Transverse colon (tissue), 4 donors: ENCODE data around the gene NCDN. TPM values are rescaled to one million over a fixed set of nuclear protein-coding genes. Genes with fewer than 3 reads are reported as not detected.

Experiments used
- DNase-seq: peaks from one replicate; pipeline ENCODE4 v3.0.0-alpha.2; 2019
- H3K27ac ChIP-seq, 4 donors: fragments of 200-600 bp; sonication (generic); 2 replicates each; pipeline ENCODE4 v1.5.1; 2016 to 2018; ENCODE audit warnings: inconsistent platforms in 4 of 4
- H3K27me3 ChIP-seq: fragments of 200-600 bp; sonication (generic); 2 replicates; pipeline ENCODE4 v1.5.1; 2017; ENCODE audit warnings: inconsistent platforms
- H3K36me3 ChIP-seq, 4 donors: fragments of 200-600 bp; sonication (generic); 2 replicates each; pipeline ENCODE4 v1.5.1; 2017 to 2019; ENCODE audit warnings: inconsistent platforms in 4 of 4
- H3K4me1 ChIP-seq, 4 donors: fragments of 200-600 bp; sonication (generic); 2 replicates each; pipeline ENCODE4 v1.5.1; 2017 to 2020; ENCODE audit warnings: inconsistent platforms in 4 of 4
- H3K4me3 ChIP-seq, 4 donors: fragments of 200-600 bp; sonication (generic); 1 replicate in 1 of 4; 2 replicates in 3 of 4; pipeline versions ENCODE4 v1.5.1 to v1.6.1; 2017 to 2019; ENCODE audit warnings: inconsistent platforms in 4 of 4
- H3K9me3 ChIP-seq, 2 donors: fragments of 200-600 bp; sonication (generic); 2 replicates each; pipeline ENCODE4 v1.5.1; 2017 to 2019; ENCODE audit warnings: inconsistent platforms in 2 of 2
- CTCF ChIP-seq, 5 experiments: fragments of 200-600 bp in 3 of 5; fragments of 450-650 bp in 2 of 5; sonication (generic) in 3 of 5; IDR thresholded peaks; 1 replicate in 2 of 5; 2 replicates in 3 of 5; pipeline ENCODE4 v1.5.1; 2016 to 2017; ENCODE audit warnings: antibody characterized with exemption in 5 of 5, inconsistent platforms in 3 of 5, mild to moderate bottlenecking in 2 of 5, moderate library complexity in 1 of 5
- EP300 ChIP-seq: sonication (generic); formaldehyde crosslinking; IDR thresholded peaks from one replicate; pipeline ENCODE4 v1.6.1; 2017; ENCODE audit warnings: antibody characterized with exemption, low read depth
- POLR2A ChIP-seq: fragments of 450-650 bp; IDR thresholded peaks from one replicate; pipeline ENCODE4 v1.6.1; 2016; ENCODE audit warnings: antibody characterized with exemption, mild to moderate bottlenecking, moderate library complexity
- POLR2AphosphoS5 ChIP-seq, 3 donors: sonication (generic); formaldehyde crosslinking; IDR thresholded peaks; one replicate each; pipeline ENCODE4 v1.6.1; 2016; ENCODE audit warnings: antibody characterized with exemption in 3 of 3
- WGBS, 2 donors: methylation state at CpG; one replicate each; pipeline ENCODE4 v1.1.5; 2018; ENCODE audit warnings: low coverage in 1 of 2; 5-methylcytosine and 5-hydroxymethylcytosine counted together
- in situ Hi-C, 4 donors: fragments of 200-750 bp; cut with MboI; loops; one replicate each; pipeline versions ENCODE4 v1.15.0 to v1.15.1; 2017; ENCODE audit warnings: low sequenced_read_pairs in 3 of 4, low pct_ligation_motif_present in 1 of 4, low pct_unique_long_range_greater_than_20kb in 1 of 4
- intact Hi-C: fragments of 100-400 bp; cut with DNase I; formaldehyde crosslinking; loops from one replicate; pipeline ENCODE4 v1.15.1; 2023; ENCODE audit warnings: low total_unique reads
- total RNA-seq, 4 donors: library from RNA; depleted of rRNA; stranded (reverse); fragments of >200 nt; gene quantifications; one replicate each; pipeline ENCODE4 v1.1.0, GENCODE V29; 2016

NCDN gene
- total RNA-seq, 4 donors from 2014 or later, result 6.7 to 11.3 (median 9.5) TPM

GRCh38 chr1:35559317-35559944, 1.8 kb downstream of the NCDN start:
- in situ Hi-C loops (loop anchor here in 2 of 4 donors (25.0 kb wide), 2 partner anchors 97 to 372 kb away; partner anchors contain the start of gene SFPQ (in 2 of the 2)), intact Hi-C loops (no loop called here)
- DNase-seq, result no peak
- Histone ChIP-seq H3K27me3 (no peaks in the 10 kb centered on the region), H3K4me1 (peaks cover 17 to 35% (median 30%) of the 10 kb centered on the region in 4 donors), H3K36me3 (no peaks in the 10 kb centered on the region), H3K4me3 (no peak overlapping the region), H3K9me3 (no peaks in the 10 kb centered on the region), H3K27ac (peak overlapping the region in 1 of 4 donors; percentile 96)
- WGBS, 2 donors, result 77 to 85% methylated on average over 5 to 7 of the region's 7 CpGs
- TF ChIP-seq POLR2AphosphoS5 (IDR thresholded peaks at IDR 0.05) (no peak), CTCF (IDR thresholded peaks at IDR 0.05) (no peak), EP300 (no peak), POLR2A (no peak)

- in situ Hi-C loops, result loop anchor here in 3 of 4 donors (5.0 to 25.0 kb wide), 5 partner anchors 98 to 373 kb away; partner anchors contain the start of gene SFPQ (in 2 of the 3)
- TF ChIP-seq EP300 (no peak), CTCF (IDR thresholded peaks at IDR 0.05) (no peak), POLR2A (no peak), POLR2AphosphoS5 (IDR thresholded peaks at IDR 0.05) (no peak)
- peaks cover 16 to 24% (median 20%) of the 10 kb centered on the region in 4 donors for H3K4me1 ChIP-seq
- no peaks in the 10 kb centered on the region for H3K27me3 ChIP-seq
- H3K27ac ChIP-seq, result peak overlapping the region in 1 of 4 donors; percentile 43
- intact Hi-C loops, result loop anchor here (5.0 kb wide), 1 partner anchor 108 kb away; no protein-coding TSS in a partner anchor
- no peaks in the 10 kb centered on the region for H3K9me3 ChIP-seq
- 74% methylated on average over 39 of the region's 44 CpGs; no CpG with 5 or more reads in 1 of the 2 donors for WGBS, 2 donors
- no peaks in the 10 kb centered on the region for H3K36me3 ChIP-seq
- no peak overlapping the region for H3K4me3 ChIP-seq
- peak; percentile 39 for DNase-seq
Measured at GRCh38 chr1:35560256-35561225, 2.9 kb downstream of the NCDN start.

- intact Hi-C loops, result loop anchor here (5.0 kb wide), 1 partner anchor 109 kb away; no protein-coding TSS in a partner anchor
- no peak overlapping the region for H3K4me3 ChIP-seq
- no peaks in the 10 kb centered on the region for H3K9me3 ChIP-seq
- peak overlapping the region in 1 of 4 donors; percentile 43 for H3K27ac ChIP-seq
- no peak for DNase-seq
- 90 to 92% methylated on average over 3 to 11 of the region's 11 CpGs for WGBS, 2 donors
- H3K27me3 ChIP-seq, result no peaks in the 10 kb centered on the region
- in situ Hi-C loops, result loop anchor here in 3 of 4 donors (5.0 to 25.0 kb wide), 5 partner anchors 99 to 374 kb away; partner anchors contain the start of gene SFPQ (in 2 of the 3)
- no peaks in the 10 kb centered on the region for H3K36me3 ChIP-seq
- TF ChIP-seq CTCF (IDR thresholded peaks at IDR 0.05), result no peak
- no peak for TF ChIP-seq EP300
- no peak for TF ChIP-seq POLR2AphosphoS5 (IDR thresholded peaks at IDR 0.05)
- no peak for TF ChIP-seq POLR2A
- H3K4me1 ChIP-seq, result peaks cover 7 to 15% (median 11%) of the 10 kb centered on the region in 4 donors
Measured at GRCh38 chr1:35561297-35561971, 3.8 kb downstream of the NCDN start.
